ENCODE measurements around the gene GALNT2. TPM values are rescaled to one million over a fixed set of nuclear protein-coding genes. Genes with fewer than 3 reads are reported as not detected.

The GALNT2 gene
- total and polyA plus RNA-seq, 9 of the 15 experiments (the other 6 are each of a cell fraction or from before 2014, with no cell fraction given), result 1.6 to 106 (median 51.9) TPM

- TF ChIP-seq ZNF740 (CRISPR knock-in tag; IDR thresholded peaks at IDR 0.05) (no peak), ZNF740 (tag; IDR thresholded peaks at IDR 0.05) (peak in 1 of 2 experiments; percentile 98; a peak in 2 of 4 replicates), FIP1L1 (IDR thresholded peaks at IDR 0.05; ENCODE audit: low read depth, low read length, poor library complexity, severe bottlenecking) (no peak), TAF15 (IDR thresholded peaks at IDR 0.05; ENCODE audit: low read depth, low read length) (no peak), TFE3 (CRISPR knock-in tag; IDR thresholded peaks at IDR 0.05) (peak; percentile 56; the same call in 1 of the 2 replicates), CHD4 (IDR thresholded peaks at IDR 0.05; ENCODE audit: insufficient read depth, insufficient replicate concordance, low read depth, low read length, poor library complexity, severe bottlenecking) (no peak), ZNF140 (CRISPR knock-in tag; IDR thresholded peaks at IDR 0.05) (no peak), CBX1 (IDR thresholded peaks at IDR 0.05; ENCODE audit: low read depth) (no peak), HDAC2 (IDR thresholded peaks at IDR 0.05) (no peak), ZNF133 (CRISPR knock-in tag; IDR thresholded peaks at IDR 0.05) (peak; percentile 96), COPS2 (conservative IDR thresholded peaks at IDR 0.05) (no peak), FOSL1 (tag; conservative IDR thresholded peaks at IDR 0.05) (peak; percentile 27; the same call in 1 of the 2 replicates), ZNF134 (CRISPR knock-in tag; conservative IDR thresholded peaks at IDR 0.05) (peak; percentile 85), RCOR1 (IDR thresholded peaks at IDR 0.05; ENCODE audit: borderline replicate concordance in 1 of 2, low read depth in 2 of 2, low read length in 2 of 2) (no peak), GATAD2B (IDR thresholded peaks at IDR 0.05; ENCODE audit: borderline replicate concordance) (no peak), NCOA1 (IDR thresholded peaks at IDR 0.05; ENCODE audit: low read depth) (no peak), CREB1 (IDR thresholded peaks at IDR 0.05) (no peak), CREB1 (CRISPR knock-in tag; IDR thresholded peaks at IDR 0.05) (no peak), ZNF511 (CRISPR knock-in tag; IDR thresholded peaks at IDR 0.05) (no peak), ATF2 (CRISPR knock-in tag; IDR thresholded peaks at IDR 0.05) (no peak), MTA1 (IDR thresholded peaks at IDR 0.05; ENCODE audit: borderline replicate concordance) (no peak), MECOM (CRISPR knock-in tag; IDR thresholded peaks at IDR 0.05) (peak; percentile 97), FOXM1 (IDR thresholded peaks at IDR 0.05; ENCODE audit: low read depth) (no peak), FOXM1 (CRISPR knock-in tag; IDR thresholded peaks at IDR 0.05; ENCODE audit: low read depth) (no peak), NONO (IDR thresholded peaks at IDR 0.05; ENCODE audit: low read depth in 2 of 2, low read length in 1 of 2) (no peak)
Measured at GRCh38 chr1:230151924-230152468, 85.0 kb downstream of the GALNT2 start (continued).

Data from K562 (cell line).